Inflammatory macrophage treated with lipopolysaccharide for 4 hours (primary cell): Measurements from ENCODE around the gene NEU4.

ENCODE experiments used
- DNase-seq: peaks from one replicate; pipeline ENCODE4 v3.0.0-alpha.2; 2020

NEU4 gene

DNA sequence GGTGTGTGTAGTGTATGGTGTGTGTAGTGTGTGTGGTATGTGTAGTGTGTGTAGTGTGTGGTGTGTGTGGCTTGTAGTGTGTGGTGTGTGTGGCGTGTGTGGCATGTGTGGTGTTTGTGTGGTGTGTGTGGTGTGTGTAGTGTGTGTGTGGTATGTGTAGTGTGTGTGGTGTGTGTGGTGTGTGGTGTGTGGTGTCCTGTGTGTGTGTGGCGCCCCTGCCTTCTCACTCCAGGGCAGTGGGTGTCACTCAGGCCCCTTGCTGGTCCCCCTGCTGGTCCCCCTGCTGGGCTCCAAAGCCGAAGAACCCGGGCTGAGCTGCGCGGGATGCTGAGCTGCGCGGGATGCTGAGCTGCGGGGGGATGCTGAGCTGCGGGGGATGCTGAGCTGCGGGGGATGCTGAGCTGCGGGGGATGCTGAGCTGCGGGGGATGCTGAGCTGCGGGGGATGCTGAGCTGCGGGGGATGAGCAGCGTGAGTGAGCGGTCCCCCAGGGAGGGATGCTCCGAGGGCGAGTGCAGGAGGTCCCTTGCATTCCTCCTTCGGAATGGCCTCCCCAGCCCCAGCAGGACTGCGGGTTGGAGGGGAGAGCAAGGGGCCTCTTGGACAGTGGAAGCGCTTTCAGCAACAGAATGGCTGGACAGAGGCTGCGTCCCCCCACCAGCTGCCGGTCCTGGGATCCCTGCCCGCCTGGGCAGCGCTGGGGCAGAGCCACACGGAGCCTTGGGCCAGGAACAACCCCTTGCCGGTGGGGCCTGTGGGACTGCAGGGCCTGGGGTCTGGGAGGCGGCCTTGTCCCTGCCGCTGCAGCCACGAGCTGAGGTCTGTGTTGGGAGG lies 57.2 kb downstream of the NEU4 start:
- no peak for DNase-seq
